MM.1S (cell line): Measurements from ENCODE around the gene SH2D7.

Source experiments
- DNase-seq: peaks from one replicate; pipeline ENCODE4 v3.0.0-alpha.2; 2015
- H2AFZ ChIP-seq: fragments of 300-600 bp; sonication (generic); 2 replicates; pipeline ENCODE4 v1.6.0; 2016; ENCODE audit warnings: antibody characterized with exemption, low read length
- H3F3A ChIP-seq: fragments of 300-600 bp; sonication (generic); 2 replicates; pipeline ENCODE4 v1.6.1; 2016; ENCODE audit warnings: mild to moderate bottlenecking, antibody characterized with exemption, low read length, moderate library complexity, mixed read lengths; ENCODE audit not compliant: insufficient read depth
- H3K27ac ChIP-seq: fragments of 300-600 bp; sonication (generic); 2 replicates; pipeline ENCODE4 v1.5.1; 2016; ENCODE audit warnings: mild to moderate bottlenecking, low read length
- H3K27me3 ChIP-seq: fragments of 300-600 bp; sonication (generic); replicated peaks from 2 replicates; pipeline ENCODE4 v1.6.0; 2016; ENCODE audit warnings: low read length; ENCODE audit not compliant: insufficient read depth
- H3K36me3 ChIP-seq: fragments of 300-600 bp; sonication (generic); replicated peaks from 2 replicates; pipeline ENCODE4 v1.6.1; 2016; ENCODE audit warnings: mild to moderate bottlenecking, low read length, mixed read lengths; ENCODE audit not compliant: insufficient read depth
- H3K4me1 ChIP-seq: fragments of 300-600 bp; sonication (generic); 2 replicates; pipeline ENCODE4 v1.6.1; 2016; ENCODE audit warnings: low read length, mixed read lengths
- H3K4me2 ChIP-seq: fragments of 300-600 bp; sonication (generic); 2 replicates; pipeline ENCODE4 v1.6.0; 2016; ENCODE audit warnings: low read depth, low read length
- H3K4me3 ChIP-seq: fragments of 300-600 bp; sonication (generic); 2 replicates; pipeline ENCODE4 v1.5.1; 2016; ENCODE audit warnings: low read length, mixed read lengths
- H3K79me2 ChIP-seq: fragments of 300-600 bp; sonication (generic); 2 replicates; pipeline ENCODE4 v1.6.1; 2016; ENCODE audit warnings: mixed run types, low read length, mixed read lengths
- H3K9ac ChIP-seq: fragments of 300-600 bp; sonication (generic); 2 replicates; pipeline ENCODE4 v1.6.1; 2016; ENCODE audit warnings: low read length, mixed read lengths
- H3K9me2 ChIP-seq: fragments of 300-600 bp; sonication (generic); replicated peaks from 2 replicates; pipeline ENCODE4 v1.6.1; 2016; ENCODE audit warnings: mild to moderate bottlenecking, low read length, mixed read lengths; ENCODE audit not compliant: insufficient read depth
- H3K9me3 ChIP-seq: fragments of 300-600 bp; sonication (generic); replicated peaks from 2 replicates; pipeline ENCODE4 v1.6.1; 2016; ENCODE audit warnings: mild to moderate bottlenecking, low read length, mixed read lengths; ENCODE audit not compliant: insufficient read depth
- H4K20me1 ChIP-seq: fragments of 300-600 bp; sonication (generic); 2 replicates; pipeline ENCODE4 v1.6.1; 2016; ENCODE audit warnings: mild to moderate bottlenecking, low read length, moderate library complexity, mixed read lengths; ENCODE audit not compliant: insufficient read depth
- EZH2 ChIP-seq: fragments of 300-600 bp; sonication (generic); optimal IDR thresholded peaks from 2 replicates; pipeline ENCODE3; 2017; ENCODE audit warnings: low read depth, mild to moderate bottlenecking, antibody characterized with exemption, low read length, mixed read lengths
- EZH2phosphoT487 ChIP-seq: fragments of 300-600 bp; sonication (generic); IDR thresholded peaks from 2 replicates; pipeline ENCODE4 v1.6.1; 2018; ENCODE audit warnings: antibody characterized with exemption, low read length
- TF ChIP-seq, protein P1 (sequence below): fragments of 300-600 bp; sonication (generic); IDR thresholded peaks from 2 replicates; pipeline ENCODE4 v1.5.1; 2016; ENCODE audit warnings: antibody characterized with exemption, low read length, mixed read lengths

Gene SH2D7

DNA sequence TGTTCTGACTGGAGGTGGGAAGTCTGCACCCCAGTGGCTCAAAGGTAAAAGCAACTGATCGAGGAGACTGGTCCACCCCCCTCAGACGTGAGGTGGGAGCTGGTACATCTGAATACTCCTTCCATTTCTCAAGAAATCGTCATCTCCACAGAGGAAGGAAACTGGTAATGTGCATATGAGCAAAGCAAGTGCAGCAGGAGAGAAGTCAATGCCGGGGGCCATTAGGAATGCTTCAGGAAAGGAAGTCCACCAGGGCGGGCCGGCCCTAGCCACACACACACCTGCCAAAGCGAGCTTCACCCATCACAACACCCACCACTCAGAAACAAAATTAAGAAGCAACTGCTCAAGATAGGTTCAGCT lies 23.3 kb upstream of the SH2D7 start:
- peaks cover 64% of the 10 kb centered on the region for H3K4me1 ChIP-seq
- H3K27ac ChIP-seq, result peak overlapping the region; percentile 50; the same call in 1 of the 2 replicates
- H3F3A ChIP-seq, result peaks cover 36% of the 10 kb centered on the region
- H4K20me1 ChIP-seq, result no peaks in the 10 kb centered on the region
- H2AFZ ChIP-seq, result peak overlapping the region; percentile 5
- peaks cover 90% of the 10 kb centered on the region for H3K79me2 ChIP-seq
- H3K4me2 ChIP-seq, result peak overlapping the region; percentile 51; the same call in 1 of the 2 replicates
- TF ChIP-seq EZH2phosphoT487 (no peak), EZH2 (no peak)
- TF ChIP-seq, protein P1, sequence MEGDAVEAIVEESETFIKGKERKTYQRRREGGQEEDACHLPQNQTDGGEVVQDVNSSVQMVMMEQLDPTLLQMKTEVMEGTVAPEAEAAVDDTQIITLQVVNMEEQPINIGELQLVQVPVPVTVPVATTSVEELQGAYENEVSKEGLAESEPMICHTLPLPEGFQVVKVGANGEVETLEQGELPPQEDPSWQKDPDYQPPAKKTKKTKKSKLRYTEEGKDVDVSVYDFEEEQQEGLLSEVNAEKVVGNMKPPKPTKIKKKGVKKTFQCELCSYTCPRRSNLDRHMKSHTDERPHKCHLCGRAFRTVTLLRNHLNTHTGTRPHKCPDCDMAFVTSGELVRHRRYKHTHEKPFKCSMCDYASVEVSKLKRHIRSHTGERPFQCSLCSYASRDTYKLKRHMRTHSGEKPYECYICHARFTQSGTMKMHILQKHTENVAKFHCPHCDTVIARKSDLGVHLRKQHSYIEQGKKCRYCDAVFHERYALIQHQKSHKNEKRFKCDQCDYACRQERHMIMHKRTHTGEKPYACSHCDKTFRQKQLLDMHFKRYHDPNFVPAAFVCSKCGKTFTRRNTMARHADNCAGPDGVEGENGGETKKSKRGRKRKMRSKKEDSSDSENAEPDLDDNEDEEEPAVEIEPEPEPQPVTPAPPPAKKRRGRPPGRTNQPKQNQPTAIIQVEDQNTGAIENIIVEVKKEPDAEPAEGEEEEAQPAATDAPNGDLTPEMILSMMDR, result peak; percentile 43; the same call in 1 of the 2 replicates
- no peaks in the 10 kb centered on the region for H3K9me2 ChIP-seq
- no peaks in the 10 kb centered on the region for H3K27me3 ChIP-seq
- no peak for DNase-seq
- peak overlapping the region; percentile 5; the same call in 1 of the 2 replicates for H3K9ac ChIP-seq
- no peaks in the 10 kb centered on the region for H3K9me3 ChIP-seq
- peak overlapping the region; percentile 23; the same call in 1 of the 2 replicates for H3K4me3 ChIP-seq
- no peaks in the 10 kb centered on the region for H3K36me3 ChIP-seq

DNA sequence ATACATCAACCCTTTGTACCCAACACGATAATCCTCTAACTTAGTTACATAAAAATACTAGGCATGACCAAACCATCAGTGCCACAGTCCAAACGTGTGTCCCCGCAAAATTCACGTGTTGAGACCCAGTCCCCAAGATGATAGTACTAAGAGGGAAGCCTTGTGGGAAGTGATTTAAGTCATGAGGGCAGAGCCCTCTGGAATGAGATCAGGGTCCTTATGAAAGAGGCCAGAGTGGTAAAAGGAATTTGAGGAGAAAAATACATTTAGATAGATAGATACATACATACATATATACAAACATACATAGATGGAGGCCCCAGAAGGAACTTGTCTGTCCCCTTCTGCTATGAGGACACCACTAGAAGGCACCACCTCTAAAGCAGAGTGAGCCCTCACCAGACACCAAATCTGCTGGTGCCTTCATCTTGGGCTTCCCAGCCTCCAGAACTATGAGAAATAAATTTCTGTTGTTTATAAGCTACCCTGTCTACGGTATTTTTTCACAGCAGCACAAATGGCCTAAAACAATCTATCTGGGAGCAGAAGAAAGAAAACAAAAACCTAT lies 22.8 kb upstream of the SH2D7 start:
- Histone ChIP-seq H3K9me2 (no peaks in the 10 kb centered on the region), H3K36me3 (no peaks in the 10 kb centered on the region), H3K4me1 (peaks cover 59% of the 10 kb centered on the region), H3K27me3 (no peaks in the 10 kb centered on the region), H2AFZ (no peak overlapping the region), H3K4me2 (peak overlapping the region; percentile 51; the same call in 1 of the 2 replicates), H3K27ac (peak overlapping the region; percentile 50; the same call in 1 of the 2 replicates), H3K9me3 (no peaks in the 10 kb centered on the region), H3K4me3 (peak overlapping the region; percentile 23; the same call in 1 of the 2 replicates), H4K20me1 (no peaks in the 10 kb centered on the region), H3K79me2 (peaks cover 89% of the 10 kb centered on the region), H3K9ac (peak overlapping the region; percentile 5; the same call in 1 of the 2 replicates), H3F3A (peaks cover 35% of the 10 kb centered on the region)
- no peak for TF ChIP-seq EZH2
- TF ChIP-seq, protein P1, result no peak
- TF ChIP-seq EZH2phosphoT487, result no peak
- no peak for DNase-seq

DNA sequence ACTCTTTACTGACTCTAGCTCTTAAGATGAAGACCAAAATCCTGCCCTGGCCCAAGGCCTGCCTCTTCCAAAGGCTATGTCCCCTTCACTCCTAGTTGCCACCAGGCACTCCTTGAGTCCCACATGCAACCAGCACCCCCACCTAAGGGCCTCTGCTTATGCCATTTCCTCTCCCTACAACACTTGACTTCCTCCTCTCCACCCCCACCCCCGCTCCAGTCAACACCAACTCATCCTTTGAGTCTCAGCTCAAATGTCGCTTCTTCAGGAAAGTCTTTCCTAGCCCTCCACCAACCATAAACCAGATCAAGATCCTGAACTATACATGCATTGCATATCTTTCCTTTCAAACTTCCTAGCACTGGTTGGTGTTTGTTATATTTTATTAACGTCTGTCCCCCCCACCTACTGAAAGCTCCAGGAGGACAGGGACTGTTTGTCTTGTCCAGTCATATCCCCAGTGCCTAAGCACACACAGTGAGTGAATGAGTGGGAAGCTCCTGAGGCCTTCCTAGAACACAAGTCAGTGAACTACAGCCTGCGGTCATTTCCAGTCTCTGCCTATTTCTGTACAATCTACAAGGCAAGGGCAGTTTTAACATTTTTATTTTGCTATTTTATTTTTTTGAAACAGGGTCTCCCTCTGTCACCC lies 22.2 kb upstream of the SH2D7 start:
- H3K27me3 ChIP-seq, result no peaks in the 10 kb centered on the region
- H3K36me3 ChIP-seq, result no peaks in the 10 kb centered on the region
- no peak for TF ChIP-seq EZH2
- TF ChIP-seq, protein P1, result no peak
- TF ChIP-seq EZH2phosphoT487, result no peak
- no peak overlapping the region for H2AFZ ChIP-seq
- no peak overlapping the region for H3K4me3 ChIP-seq
- H3K27ac ChIP-seq, result no peak overlapping the region
- H4K20me1 ChIP-seq, result no peaks in the 10 kb centered on the region
- H3F3A ChIP-seq, result peaks cover 29% of the 10 kb centered on the region
- H3K4me2 ChIP-seq, result no peak overlapping the region
- no peaks in the 10 kb centered on the region for H3K9me3 ChIP-seq
- no peaks in the 10 kb centered on the region for H3K9me2 ChIP-seq
- DNase-seq, result no peak
- peaks cover 53% of the 10 kb centered on the region for H3K4me1 ChIP-seq
- no peak overlapping the region for H3K9ac ChIP-seq
- peaks cover 88% of the 10 kb centered on the region for H3K79me2 ChIP-seq
